ENCODE measurements around the gene ACTRT2.

DNA sequence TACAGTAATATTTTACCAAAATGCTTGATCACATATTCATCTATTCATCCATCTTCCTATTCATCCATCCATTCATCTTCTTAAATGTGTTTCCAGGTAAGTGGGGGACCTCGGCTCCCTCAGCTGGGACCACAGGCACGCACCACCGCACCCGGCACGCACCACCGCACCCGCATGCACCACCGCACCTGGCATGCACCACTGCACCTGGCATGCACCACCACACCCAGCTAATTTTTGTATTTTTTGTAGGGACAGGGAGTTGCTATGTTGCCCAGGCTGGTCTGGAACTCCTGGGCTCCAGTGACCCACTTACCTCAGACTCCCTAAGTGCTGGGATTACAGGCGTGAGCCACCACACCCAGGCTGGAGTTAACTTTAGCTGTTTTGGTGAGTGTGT is 21.2 kb downstream of the ACTRT2 start:
- TF ChIP-seq CTCF (conservative IDR thresholded peaks at IDR 0.05 in 1 of 2, IDR thresholded peaks at IDR 0.05 in 1 of 2; ENCODE audit: extremely low read depth in 1 of 2, insufficient read depth in 1 of 2, low read depth in 1 of 2, low read length in 2 of 2) (no peak), EZH2 (IDR thresholded peaks at IDR 0.05; ENCODE audit: borderline replicate concordance, low read length) (no peak)
